DND-41 (cell line): ENCODE data around the gene MCOLN1.

Source experiments
- EZH2 ChIP-seq: IDR thresholded peaks from 3 replicates; pipeline ENCODE4 v1.6.1; 2012; ENCODE audit warnings: borderline replicate concordance, low read depth, mild to moderate bottlenecking, moderate library complexity, low read length, inconsistent platforms; ENCODE audit not compliant: severe bottlenecking
- TF ChIP-seq, protein P1 (sequence below): IDR thresholded peaks from 2 replicates; pipeline ENCODE4 v1.5.1; 2012; ENCODE audit warnings: borderline replicate concordance, low read length, moderate library complexity, mild to moderate bottlenecking; ENCODE audit not compliant: poor library complexity, severe bottlenecking; ENCODE audit errors: extremely low read depth

DNA sequence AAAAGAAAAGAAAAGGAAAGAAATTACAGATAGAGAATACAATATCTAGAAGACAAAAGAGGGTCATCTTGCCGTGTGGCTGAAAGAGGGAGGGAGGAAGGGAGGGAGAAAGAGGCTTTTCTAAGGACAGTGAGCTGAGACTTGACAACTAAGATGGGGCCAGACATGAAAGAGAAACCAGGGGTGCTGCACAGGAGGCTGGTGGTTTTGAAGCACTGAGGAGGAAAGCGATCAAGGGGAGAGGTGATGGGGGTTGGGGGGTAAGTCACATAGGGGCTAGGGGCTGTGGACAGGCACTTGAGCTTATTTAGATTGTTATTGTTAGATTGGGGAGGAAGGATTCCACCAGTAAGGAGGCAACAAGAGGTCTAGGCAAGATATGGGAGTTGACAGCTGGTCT, 30.4 kb downstream of the MCOLN1 start:
- TF ChIP-seq EZH2: no peak
- TF ChIP-seq, protein P1, sequence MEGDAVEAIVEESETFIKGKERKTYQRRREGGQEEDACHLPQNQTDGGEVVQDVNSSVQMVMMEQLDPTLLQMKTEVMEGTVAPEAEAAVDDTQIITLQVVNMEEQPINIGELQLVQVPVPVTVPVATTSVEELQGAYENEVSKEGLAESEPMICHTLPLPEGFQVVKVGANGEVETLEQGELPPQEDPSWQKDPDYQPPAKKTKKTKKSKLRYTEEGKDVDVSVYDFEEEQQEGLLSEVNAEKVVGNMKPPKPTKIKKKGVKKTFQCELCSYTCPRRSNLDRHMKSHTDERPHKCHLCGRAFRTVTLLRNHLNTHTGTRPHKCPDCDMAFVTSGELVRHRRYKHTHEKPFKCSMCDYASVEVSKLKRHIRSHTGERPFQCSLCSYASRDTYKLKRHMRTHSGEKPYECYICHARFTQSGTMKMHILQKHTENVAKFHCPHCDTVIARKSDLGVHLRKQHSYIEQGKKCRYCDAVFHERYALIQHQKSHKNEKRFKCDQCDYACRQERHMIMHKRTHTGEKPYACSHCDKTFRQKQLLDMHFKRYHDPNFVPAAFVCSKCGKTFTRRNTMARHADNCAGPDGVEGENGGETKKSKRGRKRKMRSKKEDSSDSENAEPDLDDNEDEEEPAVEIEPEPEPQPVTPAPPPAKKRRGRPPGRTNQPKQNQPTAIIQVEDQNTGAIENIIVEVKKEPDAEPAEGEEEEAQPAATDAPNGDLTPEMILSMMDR: no peak
